GM12892 (cell line): ENCODE results near the gene KIF21A.

Source experiments
- DNase-seq: peaks from one replicate; pipeline ENCODE4 v3.0.0; 2011; ENCODE audit not compliant: insufficient read length
- FAIRE-seq: peaks from 2 replicates; lab custom pipeline; 2011; peaks lifted over from hg19 to GRCh38; lab: Jason Lieb, UNC
- POLR2A ChIP-seq: IDR thresholded peaks from 2 replicates; pipeline ENCODE4 v1.6.1; 2011; ENCODE audit warnings: low read depth, low read length, control low read depth
- POLR2AphosphoS5 ChIP-seq: IDR thresholded peaks from 2 replicates; pipeline ENCODE4 v1.6.1; 2011; ENCODE audit warnings: low read depth, low read length, control low read depth
- TAF1 ChIP-seq: IDR thresholded peaks from 2 replicates; pipeline ENCODE4 v1.6.1; 2011; ENCODE audit warnings: low read depth, mild to moderate bottlenecking, control low read depth, low read length, borderline replicate concordance

KIF21A gene

DNA sequence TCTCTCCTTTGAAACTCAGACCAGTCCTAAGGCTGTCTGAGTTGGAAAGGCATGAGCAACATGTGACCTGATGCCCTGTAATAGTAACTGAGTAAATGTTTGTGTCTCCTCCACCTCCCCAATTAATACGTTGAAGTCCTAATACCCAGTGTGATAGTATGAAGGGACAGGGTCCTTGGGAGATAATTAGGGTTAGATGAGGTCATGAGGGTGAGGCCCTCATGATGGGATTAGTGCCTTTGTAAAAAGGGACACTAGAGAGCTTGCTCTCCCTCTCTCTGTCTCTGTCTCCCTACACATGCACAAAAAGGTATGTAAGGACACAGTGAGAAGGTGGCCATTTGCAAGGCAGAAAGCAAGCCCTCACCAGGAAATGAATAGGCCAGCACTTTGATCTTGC lies 18.1 kb upstream of the KIF21A start:
- TF ChIP-seq POLR2A (no peak), TAF1 (no peak), POLR2AphosphoS5 (no peak)
- DNase-seq (no peak), FAIRE-seq (no peak)

DNA sequence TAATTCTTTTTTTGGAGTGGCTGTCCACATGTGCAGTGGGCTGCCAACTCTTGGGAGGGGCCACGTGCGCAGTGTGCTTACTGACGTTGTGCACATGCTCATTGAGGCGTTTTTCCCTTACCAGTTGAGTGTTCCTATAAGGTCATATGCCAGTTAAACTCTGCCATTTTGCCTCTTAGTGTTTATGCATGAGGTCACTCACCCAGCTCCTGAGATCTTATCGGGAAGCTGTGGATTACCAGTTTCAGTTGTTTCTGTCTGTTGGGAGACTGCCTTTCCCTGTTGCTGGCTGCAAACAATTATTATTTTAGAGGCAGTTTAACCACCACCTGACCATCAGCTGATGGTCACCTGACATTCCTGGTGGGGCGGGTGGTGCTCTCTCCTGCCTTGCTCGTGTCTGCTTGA lies 16.1 kb upstream of the KIF21A start:
- FAIRE-seq (no peak), DNase-seq (no peak)

DNA sequence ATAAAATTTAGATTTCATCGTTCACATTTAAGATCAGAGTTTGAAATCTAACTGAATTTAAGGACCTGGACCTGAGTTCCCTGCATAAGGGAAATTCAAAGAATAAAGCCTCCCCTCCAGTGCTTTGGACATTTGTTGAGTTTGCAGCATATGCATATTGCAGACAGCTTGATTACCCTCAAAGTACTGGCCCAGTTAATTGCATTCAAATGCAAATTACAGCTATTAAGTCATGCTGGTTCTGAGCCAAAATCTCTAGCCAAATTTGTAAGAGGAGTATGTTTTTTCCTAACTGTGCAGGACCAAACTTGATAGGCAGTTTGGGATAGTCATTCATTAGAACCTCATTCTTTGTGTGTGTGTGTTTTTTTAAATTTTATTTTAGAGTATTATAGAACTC lies 9.1 kb upstream of the KIF21A start:
- FAIRE-seq = no peak
- DNase-seq = no peak
- TF ChIP-seq TAF1 (no peak), POLR2A (no peak), POLR2AphosphoS5 (no peak)

More for the DNA sequence above, 16.1 kb upstream of the KIF21A start:
- no peak for TF ChIP-seq POLR2A
- no peak for TF ChIP-seq TAF1
- no peak for TF ChIP-seq POLR2AphosphoS5

DNA sequence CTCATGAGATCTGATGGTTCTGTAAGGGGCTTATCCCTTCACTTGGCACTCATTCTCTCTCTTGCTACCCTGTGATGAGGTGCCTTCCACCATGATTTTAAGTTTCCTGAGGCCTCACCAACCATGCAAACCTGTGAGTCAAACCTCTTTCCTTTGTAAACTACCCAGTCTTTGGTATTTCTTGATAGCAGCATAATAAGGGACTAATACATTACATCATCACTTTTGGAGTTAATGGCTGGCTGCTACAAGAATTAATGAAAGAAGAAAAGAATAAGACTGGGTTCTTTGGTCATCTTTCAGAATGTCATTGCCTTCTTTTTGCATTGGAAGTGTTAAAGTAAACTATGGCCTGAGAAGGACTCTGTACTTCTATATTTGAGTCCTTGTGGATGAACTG lies 5.1 kb upstream of the KIF21A start:
- no peak for FAIRE-seq
- TF ChIP-seq TAF1 (no peak), POLR2A (no peak), POLR2AphosphoS5 (no peak)
- no peak for DNase-seq

DNA sequence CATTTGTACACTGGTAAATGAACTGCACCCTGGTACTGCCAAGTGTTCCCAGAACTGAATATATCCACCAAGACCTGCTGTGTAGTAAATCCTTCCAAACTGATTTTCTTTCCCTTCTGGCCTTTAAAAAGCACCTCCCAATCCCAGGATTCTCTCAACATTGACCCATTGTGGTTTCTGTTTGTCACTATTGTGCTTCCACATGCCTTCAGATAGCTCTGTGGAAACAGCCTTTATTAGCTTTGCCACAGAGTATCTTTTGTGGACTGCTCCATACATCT lies 949 bp upstream of the KIF21A start:
- FAIRE-seq = peak; percentile 63
- no peak for DNase-seq
- TF ChIP-seq POLR2AphosphoS5 (no peak), TAF1 (no peak), POLR2A (no peak)

DNA sequence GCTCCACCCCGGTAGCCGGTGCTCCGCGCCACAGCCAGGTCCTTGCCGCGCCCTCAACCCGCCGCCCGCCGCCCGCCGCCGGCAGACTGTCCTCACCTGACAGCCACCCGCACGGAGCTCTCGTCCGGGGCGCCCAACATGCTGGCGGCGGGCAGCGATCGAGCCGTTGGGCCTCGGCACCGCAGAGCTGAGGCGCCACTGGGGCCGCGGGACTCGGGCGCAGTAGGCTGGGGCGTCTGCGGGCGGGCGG lies 164 bp downstream of the KIF21A start:
- FAIRE-seq (no peak), DNase-seq (no peak)
- TF ChIP-seq TAF1 (no peak), POLR2A (no peak), POLR2AphosphoS5 (no peak)

DNA sequence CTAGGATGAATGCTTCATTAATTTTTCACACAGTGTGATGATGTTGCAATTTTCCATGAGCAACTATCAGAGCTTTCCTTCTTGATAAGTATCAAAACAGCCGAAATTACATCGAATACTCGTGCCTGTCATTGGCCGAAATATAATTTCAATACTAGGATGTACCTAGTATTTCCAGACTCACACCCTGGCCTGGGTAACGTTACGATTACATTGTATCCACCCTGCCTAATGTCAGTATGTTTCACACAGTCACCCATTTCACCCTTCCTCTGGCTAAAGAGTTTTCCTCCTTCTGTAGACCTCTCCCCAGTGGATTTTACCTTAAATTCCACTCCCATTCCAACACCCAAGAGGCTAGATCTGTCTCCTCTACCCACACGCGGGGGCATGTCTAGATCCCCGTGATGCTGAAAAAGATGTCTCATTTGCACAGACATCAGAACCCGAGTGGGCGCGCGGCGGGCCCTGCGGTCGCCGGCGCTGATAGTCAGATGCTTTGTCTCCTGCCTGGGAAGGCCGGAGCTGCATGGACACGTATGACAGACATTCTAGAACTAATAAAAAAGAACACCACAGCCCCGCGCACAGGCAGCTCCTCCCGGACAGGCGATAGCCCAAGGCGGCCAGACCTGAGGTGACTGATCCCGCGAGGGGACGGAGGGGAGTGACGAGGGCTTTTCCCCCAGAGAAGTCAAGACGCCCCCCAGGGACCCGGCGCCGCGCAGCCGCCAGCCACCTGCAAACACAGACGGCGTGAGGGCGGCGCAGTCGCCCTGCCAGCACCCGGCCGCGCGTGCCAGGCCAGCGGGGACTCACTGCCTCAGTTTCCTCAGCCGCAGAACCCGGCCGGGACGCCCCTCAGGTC lies 723 bp downstream of the KIF21A start:
- DNase-seq (peak; percentile 25), FAIRE-seq (peak; percentile 86)
- TF ChIP-seq TAF1 (no peak), POLR2A (no peak), POLR2AphosphoS5 (no peak)

DNA sequence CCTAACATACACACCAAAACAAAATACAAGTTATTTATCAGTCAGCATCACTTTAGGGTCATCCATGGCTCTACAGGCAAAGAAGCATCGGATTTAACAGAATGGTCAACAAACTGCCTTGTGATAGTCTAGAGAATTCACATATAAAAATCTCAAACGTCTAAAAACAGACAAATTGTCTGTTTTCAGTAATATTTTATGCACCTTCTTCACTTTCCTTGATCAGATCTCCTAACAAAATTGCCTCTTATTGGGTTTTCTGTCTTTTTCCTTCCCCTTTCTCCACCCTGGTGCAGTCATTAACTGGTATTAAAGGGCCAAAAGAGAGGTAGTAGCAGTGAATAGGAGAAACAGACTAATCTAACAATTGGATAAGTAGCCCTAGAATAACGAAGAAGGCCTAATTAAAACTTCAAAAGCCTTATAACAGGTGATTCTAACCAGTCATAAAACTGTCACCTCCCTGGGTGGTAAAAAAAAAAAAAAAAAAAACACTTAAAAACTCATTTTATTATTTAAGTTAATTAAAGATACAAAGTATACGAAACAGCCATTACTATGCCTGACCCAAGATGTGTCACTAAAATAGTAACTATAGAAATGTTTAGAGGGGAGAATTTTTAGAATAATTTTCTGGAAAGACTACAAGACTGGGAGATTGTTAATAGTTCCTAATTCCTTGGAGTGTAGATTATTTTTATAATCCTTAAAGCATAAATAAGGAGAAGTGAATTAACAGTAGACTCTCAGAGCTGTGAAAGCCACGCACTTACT lies 1.5 kb downstream of the KIF21A start:
- FAIRE-seq = no peak
- DNase-seq = no peak
- TF ChIP-seq TAF1 (no peak), POLR2AphosphoS5 (no peak), POLR2A (no peak)

DNA sequence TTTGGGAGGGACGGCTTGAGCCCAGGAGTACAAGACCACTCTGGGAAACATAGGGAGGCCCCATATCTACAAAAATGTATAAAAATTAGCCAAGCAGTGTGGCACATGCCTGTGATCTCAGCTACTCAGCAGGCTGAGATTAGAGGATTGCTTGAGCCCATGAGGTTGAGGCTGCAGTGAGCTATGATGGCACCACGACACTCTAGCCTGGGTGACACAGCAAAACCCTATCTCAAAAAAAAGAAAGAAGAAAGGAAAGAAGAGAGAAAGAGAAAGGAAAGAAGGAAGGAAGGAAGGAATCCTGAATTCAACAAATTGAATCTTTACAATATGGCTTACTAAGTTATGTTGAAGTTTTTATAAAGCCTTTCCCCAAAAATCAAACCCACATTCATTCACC lies 2.1 kb downstream of the KIF21A start:
- no peak for TF ChIP-seq POLR2A
- no peak for TF ChIP-seq TAF1
- no peak for TF ChIP-seq POLR2AphosphoS5
- FAIRE-seq (no peak), DNase-seq (no peak)

DNA sequence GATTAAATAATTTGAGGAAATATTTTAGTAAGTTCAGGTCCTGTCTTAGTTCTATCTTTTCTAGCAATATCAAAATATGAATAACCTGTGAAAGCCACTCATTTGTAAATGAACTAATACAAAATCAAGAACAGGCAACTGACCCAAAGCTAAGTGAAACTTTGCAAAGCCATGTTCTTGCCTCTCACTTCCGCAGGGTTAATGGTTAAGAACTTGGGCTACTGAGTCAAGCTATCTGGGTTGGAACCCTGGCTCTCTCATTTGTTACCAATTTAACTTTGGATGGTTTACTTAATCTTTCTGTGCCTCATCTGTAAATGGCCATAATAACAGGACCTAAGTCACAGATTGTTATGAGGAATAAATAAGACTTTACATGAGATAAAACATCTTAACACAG lies 2.8 kb downstream of the KIF21A start:
- FAIRE-seq = no peak
- no peak for TF ChIP-seq POLR2AphosphoS5
- no peak for TF ChIP-seq POLR2A
- no peak for TF ChIP-seq TAF1
- DNase-seq = no peak

DNA sequence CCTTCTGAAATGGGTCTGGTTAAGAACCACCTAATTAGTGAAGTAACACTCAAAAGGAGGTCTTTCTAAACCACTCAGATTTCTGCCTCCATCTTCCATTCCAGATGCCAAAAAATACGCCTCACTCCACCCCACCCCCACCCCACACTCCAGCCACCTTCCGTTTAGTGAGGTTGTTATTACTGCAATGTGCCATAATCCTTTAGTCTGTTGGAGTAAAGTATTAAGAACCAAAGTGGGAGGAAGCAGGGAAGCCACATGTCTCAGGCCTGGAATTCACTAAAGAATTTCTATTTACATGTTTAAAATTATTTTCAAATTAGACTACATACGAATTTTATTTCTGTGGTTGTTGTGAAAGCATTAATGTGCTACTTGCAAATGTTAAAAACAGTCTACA lies 7.4 kb downstream of the KIF21A start:
- TF ChIP-seq POLR2A (no peak), POLR2AphosphoS5 (no peak), TAF1 (no peak)
- DNase-seq (no peak), FAIRE-seq (no peak)

DNA sequence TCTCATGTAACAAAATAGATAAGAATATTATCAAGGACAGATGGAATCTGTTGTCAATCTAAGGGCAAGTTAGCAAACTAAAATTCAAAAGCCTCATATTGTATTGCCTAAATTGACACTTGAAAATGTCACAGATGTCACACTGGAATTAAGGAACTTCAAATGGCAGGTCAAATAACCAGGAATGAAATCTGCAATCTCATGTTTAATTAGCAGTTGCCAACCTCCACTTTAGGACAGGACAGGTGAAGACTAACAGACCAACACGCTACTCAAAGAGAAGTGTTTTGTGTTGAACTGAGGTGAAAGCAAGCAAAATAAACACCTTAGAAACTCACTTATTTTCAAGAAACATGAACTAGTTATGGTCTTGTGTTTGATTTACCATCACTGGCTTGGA lies 11.1 kb downstream of the KIF21A start:
- TF ChIP-seq POLR2A = no peak
- TF ChIP-seq POLR2AphosphoS5 = no peak
- TF ChIP-seq TAF1 = no peak
- DNase-seq = no peak
- FAIRE-seq = no peak
